GM12878 (cell line): ENCODE measurements around the gene PPP1R13L. TPM values are rescaled to one million over a fixed set of nuclear protein-coding genes. Genes with fewer than 3 reads are reported as not detected.

Experiments used
- ATAC-seq: fragments of 200-7000 bp; cut with Tn5 transposase; 3 replicates; pipeline ENCODE4 v1.9.1; 2020; ENCODE audit warnings: mild to moderate bottlenecking, moderate library complexity
- BruUV-seq: library from RNA; stranded (reverse); fragments of 400-500 nt; replicated peaks from 2 replicates; lab custom pipeline; 2021; lab: Mats Ljungman, UMichigan
- CTCF ChIA-PET: fragments of 300-600 bp; sonication (Branson Sonifier 250); formaldehyde crosslinking; extraction: SDS; loops from one replicate; lab custom pipeline; 2021; ENCODE audit warnings: inconsistent platforms; lab: Yijun Ruan, JAX
- POLR2A ChIA-PET: fragments of 350-600 bp; formaldehyde crosslinking; extraction: SDS; loops from one replicate; lab custom pipeline; 2021; ENCODE audit warnings: inconsistent platforms; lab: Charles Lee
- RAD21 ChIA-PET: fragments of 300-600 bp; sonication (Branson Sonifier 250); formaldehyde crosslinking; loops from one replicate; lab custom pipeline; 2023; ENCODE audit warnings: antibody characterized with exemption; ENCODE audit not compliant: unreplicated experiment; lab: Charles Lee
- SMC1A ChIA-PET: fragments of 300-600 bp; sonication (Branson Sonifier 250); formaldehyde crosslinking; loops from one replicate; lab custom pipeline; 2023; ENCODE audit not compliant: unreplicated experiment, uncharacterized antibody; lab: Charles Lee
- DNase-seq: peaks from one replicate; pipeline ENCODE4 v3.0.0-alpha.2; 2011; ENCODE audit warnings: low read depth, low spot score
- FAIRE-seq: peaks from 3 replicates; lab custom pipeline; 2011; peaks lifted over from hg19 to GRCh38; lab: Jason Lieb, UNC
- H2AFZ ChIP-seq: 2 replicates; pipeline ENCODE4 v1.6.0; 2011; ENCODE audit warnings: low read depth, low read length, control low read depth; ENCODE audit not compliant: control insufficient read depth
- H3K27ac ChIP-seq: 2 replicates; pipeline ENCODE4 v1.5.1; 2011; ENCODE audit warnings: control low read depth; ENCODE audit not compliant: control insufficient read depth, insufficient read depth
- H3K27me3 ChIP-seq, 2 experiments: replicated peaks in 1 of 2; 2 replicates each; pipeline versions ENCODE4 v1.6.0 to v1.6.1; 2011; ENCODE audit warnings: low read length in 1 of 2; ENCODE audit not compliant: control insufficient read depth in 2 of 2, insufficient read depth in 2 of 2
- H3K36me3 ChIP-seq, 2 experiments: 2 replicates each; pipeline ENCODE4 v1.5.1; 2011; ENCODE audit warnings: low read length in 1 of 2; ENCODE audit not compliant: control insufficient read depth in 2 of 2, insufficient read depth in 2 of 2
- H3K4me1 ChIP-seq: 2 replicates; pipeline ENCODE4 v1.6.1; 2011; ENCODE audit warnings: mild to moderate bottlenecking, low read length, moderate library complexity, mixed read lengths; ENCODE audit not compliant: control insufficient read depth, insufficient read depth
- H3K4me2 ChIP-seq: 2 replicates; pipeline ENCODE4 v1.6.0; 2011; ENCODE audit warnings: control low read depth; ENCODE audit not compliant: control insufficient read depth, insufficient read depth
- H3K4me3 ChIP-seq: fragments of 200-600 bp; sonication (generic); 2 replicates; pipeline ENCODE4 v1.5.1; 2016
- H3K79me2 ChIP-seq: 2 replicates; pipeline ENCODE4 v1.6.0; 2011; ENCODE audit warnings: low read length; ENCODE audit not compliant: control insufficient read depth, insufficient read depth
- H3K9ac ChIP-seq: 2 replicates; pipeline ENCODE4 v1.8.0; 2011; ENCODE audit warnings: low read length, control low read depth, mixed read lengths; ENCODE audit not compliant: control insufficient read depth, insufficient read depth
- H3K9me3 ChIP-seq: replicated peaks from 3 replicates; pipeline ENCODE4 v1.5.1; 2011; ENCODE audit warnings: mild to moderate bottlenecking, low read length; ENCODE audit not compliant: control insufficient read depth, insufficient read depth
- H4K20me1 ChIP-seq: 2 replicates; pipeline ENCODE4 v1.6.0; 2011; ENCODE audit not compliant: control insufficient read depth, insufficient read depth
- E4F1 ChIP-seq: fragments of 450-650 bp; IDR thresholded peaks from 2 replicates; pipeline ENCODE4 v1.6.1; 2018; ENCODE audit warnings: borderline replicate concordance, mild to moderate bottlenecking; ENCODE audit not compliant: partially characterized antibody
- IRF4 ChIP-seq: IDR thresholded peaks from 2 replicates; pipeline ENCODE4 v1.6.1; 2011; ENCODE audit warnings: low read depth, low read length
- LARP7 ChIP-seq: fragments of 450-650 bp; IDR thresholded peaks from 2 replicates; pipeline ENCODE4 v1.6.1; 2017; ENCODE audit warnings: mild to moderate bottlenecking
- MYB ChIP-seq: fragments of 150-350 bp; IDR thresholded peaks from 2 replicates; pipeline ENCODE4 v1.6.1; 2014; ENCODE audit warnings: mild to moderate bottlenecking, low read depth, low read length, borderline replicate concordance
- PML ChIP-seq: IDR thresholded peaks from 2 replicates; pipeline ENCODE4 v1.6.1; 2012; ENCODE audit warnings: low read length, inconsistent platforms
- RELA ChIP-seq: fragments of 450-650 bp; IDR thresholded peaks from 2 replicates; pipeline ENCODE4 v1.8.0; 2014; ENCODE audit warnings: borderline replicate concordance; ENCODE audit not compliant: partially characterized antibody
- SMAD5 ChIP-seq: IDR thresholded peaks from 2 replicates; pipeline ENCODE4 v1.6.1; 2016; ENCODE audit warnings: antibody characterized with exemption, low read depth
- SMC3 ChIP-seq: IDR thresholded peaks from 2 replicates; pipeline ENCODE4 v1.6.1; 2011; ENCODE audit warnings: low read length, improper control_type of control experiment, borderline replicate concordance
- SP1 ChIP-seq: IDR thresholded peaks from one replicate; pipeline ENCODE4 v1.6.1; 2011; ENCODE audit warnings: low read depth, low read length
- TCF7 ChIP-seq: IDR thresholded peaks from 2 replicates; pipeline ENCODE4 v1.6.1; 2014; ENCODE audit warnings: antibody characterized with exemption, borderline replicate concordance
- USF1 ChIP-seq: IDR thresholded peaks from 2 replicates; pipeline ENCODE4 v1.6.1; 2011; ENCODE audit warnings: borderline replicate concordance, low read depth, mild to moderate bottlenecking, moderate library complexity, mixed read lengths, low read length; ENCODE audit not compliant: insufficient read depth; ENCODE audit errors: extremely low read length
- ZNF622 ChIP-seq: fragments of 450-650 bp; IDR thresholded peaks from 2 replicates; pipeline ENCODE4 v1.6.1; 2017; ENCODE audit warnings: mild to moderate bottlenecking, inconsistent platforms
- WGBS: methylation state at CpG from one replicate; pipeline ENCODE4 v1.1.6; 2016; ENCODE audit warnings: low lambda C conversion rate; ENCODE audit not compliant: insufficient replicate concordance, insufficient coverage; ENCODE audit errors: missing lambda C conversion rate; 5-methylcytosine and 5-hydroxymethylcytosine counted together
- in situ Hi-C: fragments of 300-500 bp; cut with MboI; formaldehyde crosslinking; loops from 9 replicates; pipeline ENCODE4 v1.14.3; 2018; ENCODE audit warnings: mixed read lengths
- intact Hi-C: fragments of 100-400 bp; cut with micrococcal nuclease; formaldehyde crosslinking; loops from one replicate; pipeline ENCODE4 v1.14.2; 2022; ENCODE audit not compliant: unreplicated experiment
- polyA plus RNA-seq, 11 experiments: library from polyadenylated mRNA; depleted of rRNA in 4 of 11; unstranded in 6 of 11; stranded (reverse) in 5 of 11; fragments of >200 nt; fragmentation: Nextera tagmentation in 4 of 11; fragmentation: Illumina TruSeq in 1 of 11; extraction: Ambion mirVana in 4 of 11; extraction: Trizol in 1 of 11; gene quantifications; 1 replicate in 1 of 11; 2 replicates in 10 of 11; pipeline versions ENCODE4 v1.2.1 to v1.2.3, GENCODE V29; 2011 to 2016; ENCODE audit warnings: inconsistent platforms in 2 of 11, missing spikeins in 2 of 11, low read depth in 1 of 11
- total RNA-seq, 4 experiments: library from RNA; depleted of rRNA in 3 of 4; stranded (reverse); fragments of >200 nt in 3 of 4; fragmentation: Illumina TruSeq in 1 of 4; extraction: Trizol in 1 of 4; gene quantifications; 2 replicates each; pipeline versions ENCODE4 v1.2.1 to v1.2.3, GENCODE V29; 2013 to 2021

PPP1R13L gene
- total and polyA plus RNA-seq, 10 of the 15 experiments (the other 5 are each of a cell fraction or from before 2014, with no cell fraction given) = 0.40 to 10.0 (median 2.5) TPM

GRCh38 chr19:45355402-45355801 lies 49.5 kb downstream of the PPP1R13L start (continued):
- TF ChIP-seq E4F1 = no peak
- no peak for TF ChIP-seq SMC3

GRCh38 chr19:45354241-45354842 lies 50.5 kb downstream of the PPP1R13L start:
- BruUV-seq = no TSS peak
- FAIRE-seq = no peak
- SMC1A ChIA-PET = no interaction called here
- H3K79me2 ChIP-seq = no peaks in the 10 kb centered on the region
- CTCF ChIA-PET = interaction anchor here (0.9 kb wide), 1 partner anchor 16 kb away, joined by 3 read pairs; no protein-coding TSS in a partner anchor
- TF ChIP-seq SP1 (no peak), PML (no peak), ZNF622 (no peak), SMAD5 (no peak), TCF7 (no peak), LARP7 (no peak), RELA (no peak), MYB (no peak), IRF4 (no peak), USF1 (no peak)
- TF ChIP-seq, all 136 proteins: peak for 0
- no peaks in the 10 kb centered on the region for H3K4me1 ChIP-seq
- H3K27me3 ChIP-seq = no peaks in the 10 kb centered on the region
- H4K20me1 ChIP-seq = no peaks in the 10 kb centered on the region
- H3K9me3 ChIP-seq = no peaks in the 10 kb centered on the region
- no peak overlapping the region for H2AFZ ChIP-seq
- H3K4me3 ChIP-seq = no peak overlapping the region
- RAD21 ChIA-PET = no interaction called here
- intact Hi-C loops = no loop called here
- H3K4me2 ChIP-seq = no peak overlapping the region
- peaks cover 3 to 6% of the 10 kb centered on the region in 2 experiments for H3K36me3 ChIP-seq
- H3K9ac ChIP-seq = no peak overlapping the region
- POLR2A ChIA-PET = interaction anchor here (0.6 kb wide), 1 partner anchor 16 kb away, joined by 7 read pairs; the partner anchor contains the start of gene ERCC2
- WGBS = 90% methylated on average over 11 of the region's 11 CpGs
- in situ Hi-C loops = no loop called here
- no peak overlapping the region for H3K27ac ChIP-seq
- DNase-seq = no peak
- no peak for ATAC-seq
